Karpas-422 (cell line): Measurements from ENCODE around the gene FASN. TPM values are rescaled to one million over a fixed set of nuclear protein-coding genes. Genes with fewer than 3 reads are reported as not detected.
"Not testable (repeated sequence)": the region's sequence is repeated elsewhere in the genome, so short reads cannot be mapped to it uniquely, and the experiment has no call there.

Experiments used
- DNase-seq: peaks from one replicate; pipeline ENCODE4 v3.0.0-alpha.2; 2015
- H2AFZ ChIP-seq: fragments of 200-600 bp; sonication (generic); 2 replicates; pipeline ENCODE4 v1.6.1; 2014; ENCODE audit warnings: antibody characterized with exemption, low read length, mixed read lengths
- H3K27ac ChIP-seq: fragments of 200-600 bp; sonication (generic); 2 replicates; pipeline ENCODE4 v1.5.1; 2014; ENCODE audit warnings: mild to moderate bottlenecking, low read length, moderate library complexity
- H3K27me3 ChIP-seq: fragments of 200-600 bp; sonication (generic); 2 replicates; pipeline ENCODE4 v1.6.1; 2014; ENCODE audit warnings: low read length, mixed read lengths
- H3K36me3 ChIP-seq: fragments of 200-600 bp; sonication (generic); 2 replicates; pipeline ENCODE4 v1.6.1; 2014; ENCODE audit warnings: low read length, mixed read lengths; ENCODE audit not compliant: insufficient read depth
- H3K4me1 ChIP-seq: fragments of 200-600 bp; sonication (generic); 2 replicates; pipeline ENCODE4 v1.6.1; 2014; ENCODE audit warnings: mild to moderate bottlenecking, low read length, mixed read lengths
- H3K4me2 ChIP-seq: fragments of 200-600 bp; sonication (generic); 2 replicates; pipeline ENCODE4 v1.6.1; 2014; ENCODE audit warnings: low read length, low read depth, mild to moderate bottlenecking; ENCODE audit not compliant: poor library complexity, severe bottlenecking
- H3K4me3 ChIP-seq: fragments of 200-600 bp; sonication (generic); 2 replicates; pipeline ENCODE4 v1.5.1; 2014; ENCODE audit warnings: mild to moderate bottlenecking, antibody characterized with exemption, low read length, mixed read lengths
- H3K79me2 ChIP-seq: fragments of 200-600 bp; sonication (generic); 2 replicates; pipeline ENCODE4 v1.6.1; 2014; ENCODE audit warnings: mild to moderate bottlenecking, low read length, mixed read lengths
- H3K9ac ChIP-seq: fragments of 200-600 bp; sonication (generic); 2 replicates; pipeline ENCODE4 v1.6.0; 2014; ENCODE audit warnings: low read length
- H3K9me2 ChIP-seq: fragments of 200-600 bp; sonication (generic), shearing (Covaris generic); replicated peaks from 2 replicates; pipeline ENCODE4 v1.6.0; 2014; ENCODE audit warnings: mild to moderate bottlenecking, low read length, moderate library complexity; ENCODE audit not compliant: insufficient read depth
- H3K9me3 ChIP-seq: fragments of 300-700, 200-600 bp; sonication (generic); 2 replicates; pipeline ENCODE4 v1.6.1; 2014; ENCODE audit warnings: low read length, mixed read lengths
- H4K20me1 ChIP-seq: fragments of 200-600 bp; sonication (generic); 2 replicates; pipeline ENCODE4 v1.6.1; 2014; ENCODE audit warnings: mild to moderate bottlenecking, antibody characterized with exemption, low read length, low read depth; ENCODE audit not compliant: insufficient read depth
- total RNA-seq: library from RNA; depleted of rRNA; stranded (reverse); fragments of >200 nt; shearing (Covaris generic); gene quantifications from 2 replicates; pipeline ENCODE4 v1.2.3, GENCODE V29; 2014; ENCODE audit warnings: low replicate concordance

The FASN gene
- total RNA-seq, 1 experiment from 2014 or later = 94.1 TPM

GRCh38 chr17:82133166-82133953 is 35.3 kb upstream of the FASN start:
- H3K79me2 ChIP-seq, H3K4me3 ChIP-seq, DNase-seq, H3K9ac ChIP-seq, H3K4me2 ChIP-seq, H3K36me3 ChIP-seq, H4K20me1 ChIP-seq, H3K27me3 ChIP-seq, H3K4me1 ChIP-seq, H3K27ac ChIP-seq, H3K9me3 ChIP-seq, H3K9me2 ChIP-seq, H2AFZ ChIP-seq: not testable (repeated sequence)

GRCh38 chr17:82129095-82129494 is 31.1 kb upstream of the FASN start:
- H3K4me1 ChIP-seq = no peaks in the 10 kb centered on the region
- no peak overlapping the region for H2AFZ ChIP-seq
- H4K20me1 ChIP-seq = no peaks in the 10 kb centered on the region
- H3K9me2 ChIP-seq = no peaks in the 10 kb centered on the region
- no peaks in the 10 kb centered on the region for H3K36me3 ChIP-seq
- no peak overlapping the region for H3K27ac ChIP-seq
- no peaks in the 10 kb centered on the region for H3K79me2 ChIP-seq
- no peaks in the 10 kb centered on the region for H3K27me3 ChIP-seq
- H3K4me3 ChIP-seq = no peak overlapping the region
- no peaks in the 10 kb centered on the region for H3K9me3 ChIP-seq
- H3K4me2 ChIP-seq = no peak overlapping the region
- DNase-seq = no peak
- no peak overlapping the region for H3K9ac ChIP-seq

GRCh38 chr17:82128287-82128686 is 30.3 kb upstream of the FASN start:
- no peak overlapping the region for H2AFZ ChIP-seq
- no peaks in the 10 kb centered on the region for H4K20me1 ChIP-seq
- no peak for DNase-seq
- H3K27ac ChIP-seq = no peak overlapping the region
- no peaks in the 10 kb centered on the region for H3K36me3 ChIP-seq
- no peaks in the 10 kb centered on the region for H3K27me3 ChIP-seq
- no peaks in the 10 kb centered on the region for H3K9me3 ChIP-seq
- H3K4me3 ChIP-seq = no peak overlapping the region
- H3K9me2 ChIP-seq = no peaks in the 10 kb centered on the region
- no peaks in the 10 kb centered on the region for H3K4me1 ChIP-seq
- no peaks in the 10 kb centered on the region for H3K79me2 ChIP-seq
- H3K9ac ChIP-seq = no peak overlapping the region
- no peak overlapping the region for H3K4me2 ChIP-seq

- Histone ChIP-seq H3K27ac (no peak overlapping the region), H3K79me2 (no peaks in the 10 kb centered on the region), H3K9me2 (no peaks in the 10 kb centered on the region), H3K9ac (no peak overlapping the region), H3K4me2 (no peak overlapping the region), H2AFZ (no peak overlapping the region), H3K27me3 (no peaks in the 10 kb centered on the region), H3K9me3 (no peaks in the 10 kb centered on the region), H3K4me1 (no peaks in the 10 kb centered on the region), H3K36me3 (no peaks in the 10 kb centered on the region), H3K4me3 (no peak overlapping the region), H4K20me1 (no peaks in the 10 kb centered on the region)
- no peak for DNase-seq
Observed at GRCh38 chr17:82127704-82128103, 29.7 kb upstream of the FASN start.

- H3K4me1 ChIP-seq = no peaks in the 10 kb centered on the region
Observed at GRCh38 chr17:82127315-82127595, 29.2 kb upstream of the FASN start.

GRCh38 chr17:82126556-82127314 is 28.7 kb upstream of the FASN start:
- Histone ChIP-seq H3K9me2 (no peaks in the 10 kb centered on the region), H3K4me3 (no peak overlapping the region), H3K4me2 (no peak overlapping the region), H3K27ac (no peak overlapping the region), H3K27me3 (no peaks in the 10 kb centered on the region), H4K20me1 (0 out of 2 replicates have a peak, but pooled peaks cover 3% of the 10 kb centered on the region), H3K4me1 (no peaks in the 10 kb centered on the region), H3K9me3 (no peaks in the 10 kb centered on the region), H3K9ac (no peak overlapping the region), H2AFZ (no peak overlapping the region), H3K36me3 (no peaks in the 10 kb centered on the region), H3K79me2 (no peaks in the 10 kb centered on the region)
- no peak for DNase-seq

More at GRCh38 chr17:82127315-82127595, 29.2 kb upstream of the FASN start:
- Histone ChIP-seq H3K4me2 (no peak overlapping the region), H3K9me3 (no peaks in the 10 kb centered on the region), H3K9ac (no peak overlapping the region), H3K27me3 (no peaks in the 10 kb centered on the region), H3K36me3 (no peaks in the 10 kb centered on the region), H3K79me2 (no peaks in the 10 kb centered on the region), H3K9me2 (no peaks in the 10 kb centered on the region), H4K20me1 (0 out of 2 replicates have a peak, but pooled peaks cover under 1% of the 10 kb centered on the region), H3K27ac (no peak overlapping the region), H3K4me3 (no peak overlapping the region), H2AFZ (no peak overlapping the region)
- DNase-seq = no peak

- no peak overlapping the region for H3K4me3 ChIP-seq
- H3K9me3 ChIP-seq = no peaks in the 10 kb centered on the region
- no peaks in the 10 kb centered on the region for H3K79me2 ChIP-seq
- H3K27me3 ChIP-seq = no peaks in the 10 kb centered on the region
- H3K9me2 ChIP-seq = no peaks in the 10 kb centered on the region
- no peak overlapping the region for H3K4me2 ChIP-seq
- 0 out of 2 replicates have a peak, but pooled peaks cover 3% of the 10 kb centered on the region for H4K20me1 ChIP-seq
- no peaks in the 10 kb centered on the region for H3K4me1 ChIP-seq
- no peak for DNase-seq
- no peak overlapping the region for H3K27ac ChIP-seq
- H2AFZ ChIP-seq = no peak overlapping the region
- no peak overlapping the region for H3K9ac ChIP-seq
- H3K36me3 ChIP-seq = no peaks in the 10 kb centered on the region
Observed at GRCh38 chr17:82124101-82124500, 26.1 kb upstream of the FASN start.

- Histone ChIP-seq H3K27ac (no peak overlapping the region), H3K36me3 (no peaks in the 10 kb centered on the region), H3K4me2 (no peak overlapping the region), H3K4me3 (no peak overlapping the region), H3K9me3 (no peaks in the 10 kb centered on the region), H3K4me1 (no peaks in the 10 kb centered on the region), H2AFZ (no peak overlapping the region), H3K27me3 (no peaks in the 10 kb centered on the region), H4K20me1 (0 out of 2 replicates have a peak, but pooled peaks cover 3% of the 10 kb centered on the region), H3K9me2 (no peaks in the 10 kb centered on the region), H3K79me2 (no peaks in the 10 kb centered on the region), H3K9ac (no peak overlapping the region)
- DNase-seq = no peak
Observed at GRCh38 chr17:82121660-82122629, 23.9 kb upstream of the FASN start.
